H1 (cell line): ENCODE measurements around the gene IGLON5. TPM values are rescaled to one million over a fixed set of nuclear protein-coding genes. Genes with fewer than 3 reads are reported as not detected.

Experiments used
- CTCF ChIA-PET: fragments of 300-600 bp; sonication (Branson Sonifier 250); formaldehyde crosslinking; loops from one replicate; lab custom pipeline; 2021; ENCODE audit not compliant: partially characterized antibody; lab: Charles Lee
- POLR2A ChIA-PET: fragments of 300-600 bp; sonication (Branson Sonifier 250); formaldehyde crosslinking; loops from one replicate; lab custom pipeline; 2021; ENCODE audit warnings: inconsistent platforms; ENCODE audit not compliant: partially characterized antibody; lab: Charles Lee
- DNase-seq, 2 experiments: peaks; one replicate each; pipeline versions ENCODE4 v3.0.0 to v3.0.0-alpha.2; 2010 to 2022; ENCODE audit warnings: low spot score in 2 of 2, low read depth in 1 of 2, mixed read lengths in 1 of 2
- FAIRE-seq: peaks from 2 replicates; lab custom pipeline; 2011; peaks lifted over from hg19 to GRCh38; lab: Jason Lieb, UNC
- H2AFZ ChIP-seq: 2 replicates; pipeline ENCODE4 v1.8.1; 2012; ENCODE audit warnings: low read length, inconsistent platforms
- H2AK5ac ChIP-seq: 2 replicates; pipeline ENCODE4 v1.6.1; 2013; ENCODE audit warnings: low read depth, low read length
- H2BK120ac ChIP-seq: replicated peaks from 2 replicates; pipeline ENCODE3; 2013; ENCODE audit warnings: low read depth, low read length, inconsistent platforms
- H2BK12ac ChIP-seq: 2 replicates; pipeline ENCODE4 v1.6.1; 2013; ENCODE audit warnings: low read depth, low read length
- H2BK15ac ChIP-seq: 2 replicates; pipeline ENCODE4 v1.6.1; 2013; ENCODE audit warnings: low read length
- H2BK20ac ChIP-seq: 2 replicates; pipeline ENCODE4 v1.6.1; 2013; ENCODE audit warnings: low read length
- H2BK5ac ChIP-seq: 2 replicates; pipeline ENCODE4 v1.6.1; 2013; ENCODE audit warnings: low read depth, low read length
- H3K14ac ChIP-seq: 2 replicates; pipeline ENCODE4 v1.6.1; 2013; ENCODE audit warnings: inconsistent platforms; ENCODE audit not compliant: insufficient read length
- H3K18ac ChIP-seq: 2 replicates; pipeline ENCODE4 v1.6.1; 2013; ENCODE audit warnings: low read length; ENCODE audit errors: extremely low read depth
- H3K23ac ChIP-seq: 2 replicates; pipeline ENCODE4 v1.6.1; 2013; ENCODE audit warnings: inconsistent platforms; ENCODE audit not compliant: insufficient read length
- H3K23me2 ChIP-seq: 2 replicates; pipeline ENCODE4 v1.6.1; 2013; ENCODE audit warnings: low read depth, low read length
- H3K27ac ChIP-seq: 2 replicates; pipeline ENCODE4 v1.6.1; 2011; ENCODE audit warnings: low read depth, low read length, inconsistent platforms
- H3K27me3 ChIP-seq, 4 experiments: replicated peaks in 1 of 4; 1 replicate in 1 of 4; 2 replicates in 3 of 4; pipeline versions ENCODE4 v1.6.1 to v1.8.1; 2011 to 2013; ENCODE audit warnings: low read length in 3 of 4, mild to moderate bottlenecking in 3 of 4, inconsistent platforms in 2 of 4, mixed read lengths in 2 of 4, moderate library complexity in 1 of 4; ENCODE audit not compliant: control insufficient read depth in 3 of 4, insufficient read depth in 3 of 4; ENCODE audit errors: extremely low read depth in 1 of 4
- H3K36me3 ChIP-seq, 4 experiments: 2 replicates each; pipeline versions ENCODE4 v1.6.1 to v1.8.1; 2011 to 2013; ENCODE audit warnings: mild to moderate bottlenecking in 4 of 4, low read length in 3 of 4, moderate library complexity in 2 of 4, control low read depth in 1 of 4, inconsistent platforms in 1 of 4; ENCODE audit not compliant: insufficient read depth in 4 of 4, control insufficient read depth in 2 of 4
- H3K4ac ChIP-seq: replicated peaks from 2 replicates; pipeline ENCODE3; 2013; ENCODE audit warnings: low read length, low read depth, mixed read lengths, inconsistent platforms; ENCODE audit not compliant: insufficient read length
- H3K4me1 ChIP-seq, 4 experiments: replicated peaks in 1 of 4; 1 replicate in 1 of 4; 2 replicates in 3 of 4; pipeline versions ENCODE4 v1.6.1 to v1.8.1; 2011 to 2013; ENCODE audit warnings: low read length in 3 of 4, inconsistent platforms in 2 of 4, mixed read lengths in 1 of 4; ENCODE audit not compliant: insufficient read depth in 4 of 4, control insufficient read depth in 3 of 4
- H3K4me2 ChIP-seq, 2 experiments: 2 replicates each; pipeline versions ENCODE4 v1.6.1 to v1.8.1; 2011 to 2013; ENCODE audit warnings: low read depth in 2 of 2, low read length in 2 of 2, control low read depth in 1 of 2, inconsistent platforms in 1 of 2, mild to moderate bottlenecking in 1 of 2; ENCODE audit not compliant: insufficient read depth in 1 of 2
- H3K4me3 ChIP-seq, 4 experiments: fragments of 200-600, 300-600 bp in 1 of 4; sonication (generic), shearing (Covaris generic), sonication (Bioruptor Twin) in 1 of 4; 2 replicates each; pipeline versions ENCODE4 v1.5.1 to v1.8.1; 2011 to 2016; ENCODE audit warnings: low read length in 4 of 4, low read depth in 3 of 4, control low read depth in 2 of 4, inconsistent platforms in 2 of 4, mild to moderate bottlenecking in 2 of 4, mixed read lengths in 1 of 4, moderate library complexity in 1 of 4; ENCODE audit not compliant: insufficient read depth in 2 of 4; ENCODE audit errors: extremely low read depth in 1 of 4
- H3K56ac ChIP-seq: replicated peaks from 2 replicates; pipeline ENCODE3; 2013; ENCODE audit warnings: low read depth, mild to moderate bottlenecking, mixed read lengths, low read length, inconsistent platforms; ENCODE audit not compliant: insufficient read length
- H3K79me1 ChIP-seq: 2 replicates; pipeline ENCODE4 v1.6.1; 2013; ENCODE audit warnings: low read depth, low read length, control low read depth
- H3K79me2 ChIP-seq, 2 experiments: 2 replicates each; pipeline versions ENCODE4 v1.6.1 to v1.8.1; 2012 to 2013; ENCODE audit warnings: low read length in 2 of 2, mild to moderate bottlenecking in 2 of 2, inconsistent platforms in 1 of 2; ENCODE audit not compliant: insufficient read depth in 2 of 2, control insufficient read depth in 1 of 2
- H3K9ac ChIP-seq, 4 experiments: replicated peaks in 1 of 4; 1 replicate in 1 of 4; 2 replicates in 3 of 4; pipeline versions ENCODE4 v1.6.1 to v1.8.1; 2011 to 2013; ENCODE audit warnings: low read depth in 3 of 4, low read length in 3 of 4, control low read depth in 2 of 4, mild to moderate bottlenecking in 2 of 4, moderate library complexity in 2 of 4, inconsistent platforms in 1 of 4; ENCODE audit errors: extremely low read depth in 1 of 4
- H3K9me3 ChIP-seq, 2 experiments: 2 replicates each; pipeline versions ENCODE4 v1.6.1 to v1.8.1; 2012 to 2013; ENCODE audit warnings: mild to moderate bottlenecking in 2 of 2, moderate library complexity in 2 of 2, control low read depth in 1 of 2, inconsistent platforms in 1 of 2, low read depth in 1 of 2, low read length in 1 of 2, mixed read lengths in 1 of 2; ENCODE audit not compliant: insufficient read depth in 2 of 2
- H4K20me1 ChIP-seq, 2 experiments: replicated peaks in 1 of 2; 2 replicates each; pipeline versions ENCODE3 to v1.8.1; 2011 to 2013; ENCODE audit warnings: inconsistent platforms in 2 of 2, low read length in 2 of 2, mild to moderate bottlenecking in 1 of 2; ENCODE audit not compliant: insufficient read depth in 2 of 2, control insufficient read depth in 1 of 2
- H4K5ac ChIP-seq: 2 replicates; pipeline ENCODE4 v1.6.1; 2013; ENCODE audit warnings: low read length, low read depth, mixed read lengths, inconsistent platforms; ENCODE audit not compliant: insufficient read length
- H4K8ac ChIP-seq: 2 replicates; pipeline ENCODE4 v1.8.0; 2013; ENCODE audit warnings: mild to moderate bottlenecking, moderate library complexity, low read length, inconsistent platforms; ENCODE audit not compliant: insufficient read depth; ENCODE audit errors: extremely low read depth
- H4K91ac ChIP-seq: replicated peaks from 2 replicates; pipeline ENCODE3; 2013; ENCODE audit warnings: low read length, mixed read lengths, inconsistent platforms; ENCODE audit not compliant: insufficient read length
- CTCF ChIP-seq, 3 experiments: IDR thresholded peaks; 1 replicate in 2 of 3; 2 replicates in 1 of 3; pipeline versions ENCODE4 v1.5.1 to v1.6.1; 2011; ENCODE audit warnings: low read length in 3 of 3, mild to moderate bottlenecking in 3 of 3, inconsistent platforms in 2 of 3, low read depth in 1 of 3, moderate library complexity in 1 of 3; ENCODE audit not compliant: insufficient read depth in 1 of 3; ENCODE audit errors: control extremely low read depth in 1 of 3
- GTF2F1 ChIP-seq: IDR thresholded peaks from 2 replicates; pipeline ENCODE4 v1.6.1; 2012; ENCODE audit warnings: low read depth, low read length, improper control_type of control experiment, borderline replicate concordance
- KDM4A ChIP-seq: IDR thresholded peaks from one replicate; pipeline ENCODE4 v1.7.1; 2012; ENCODE audit warnings: low read depth, mild to moderate bottlenecking, moderate library complexity, low read length, inconsistent platforms; ENCODE audit not compliant: severe bottlenecking
- SAP30 ChIP-seq: fragments of 300-600 bp; sonication (generic); IDR thresholded peaks from 2 replicates; pipeline ENCODE4 v1.7.1; 2012; ENCODE audit warnings: low read length, moderate library complexity, mild to moderate bottlenecking, inconsistent platforms; ENCODE audit not compliant: insufficient read depth, insufficient replicate concordance
- SIN3A ChIP-seq, 2 experiments: IDR thresholded peaks in 1 of 2; conservative IDR thresholded peaks in 1 of 2; 2 replicates each; pipeline ENCODE4 v1.6.1; 2011 to 2012; ENCODE audit warnings: low read length in 2 of 2, improper control_type of control experiment in 1 of 2, low read depth in 1 of 2, mild to moderate bottlenecking in 1 of 2
- SP1 ChIP-seq: IDR thresholded peaks from 2 replicates; pipeline ENCODE4 v1.6.1; 2011; ENCODE audit warnings: low read depth, low read length
- SRF ChIP-seq: IDR thresholded peaks from 2 replicates; pipeline ENCODE4 v1.6.1; 2011; ENCODE audit warnings: mild to moderate bottlenecking, low read depth, low read length, moderate library complexity
- WGBS, 2 experiments: shearing (Covaris generic) in 1 of 2; methylation state at CpG; one replicate each; pipeline versions ENCODE4 v1.1.6 to v1.1.7; 2013 to 2015; ENCODE audit warnings: low lambda C conversion rate in 2 of 2, mixed read lengths in 2 of 2, inconsistent platforms in 1 of 2, low coverage in 1 of 2, missing lambda C conversion rate in 1 of 2; ENCODE audit not compliant: insufficient replicate concordance in 2 of 2, insufficient coverage in 1 of 2, insufficient read length in 1 of 2; ENCODE audit errors: extremely low coverage in 1 of 2, missing lambda C conversion rate in 1 of 2; 5-methylcytosine and 5-hydroxymethylcytosine counted together
- polyA plus RNA-seq, 7 experiments: library from polyadenylated mRNA; depleted of rRNA in 3 of 7; stranded (reverse) in 5 of 7; unstranded in 2 of 7; fragments of >200 nt in 5 of 7; fragments of 200-250 nt in 2 of 7; gene quantifications; 1 replicate in 5 of 7; 2 replicates in 1 of 7; 4 replicates in 1 of 7; pipeline versions ENCODE4 v1.2.1 to v1.2.3, GENCODE V29; 2011 to 2013; ENCODE audit warnings: missing spikeins in 2 of 7, mixed read lengths in 2 of 7
- total RNA-seq: library from RNA; stranded (reverse); fragmentation: NEBNext Ultra II Directional; extraction: Animal tissue kit (Norgen Biotek cat#: 25700); gene quantifications from 2 replicates; pipeline ENCODE4 v1.2.1, GENCODE V29; 2021

IGLON5 gene
- total and polyA plus RNA-seq, 2 of the 8 experiments (the other 6 are each of a cell fraction or from before 2014, with no cell fraction given): 31.8 to 34.6 TPM

- peaks cover 0 to 20% (median 16%) of the 10 kb centered on the region in 4 experiments; a peak in 6 of 7 replicates for H3K4me1 ChIP-seq
- H4K8ac ChIP-seq: no peak overlapping the region
- H2BK12ac ChIP-seq: no peak overlapping the region
- H3K4me3 ChIP-seq: peak overlapping the region; percentile 56 to 72 (median 66)
- peak overlapping the region; percentile 99 for H2AFZ ChIP-seq
- peak overlapping the region; percentile 13; the same call in 1 of the 2 replicates for H3K18ac ChIP-seq
- no peak overlapping the region for H2BK15ac ChIP-seq
- no peaks in the 10 kb centered on the region for H3K9me3 ChIP-seq
- H3K9ac ChIP-seq: peak overlapping the region in 3 of 4 experiments; percentile 30 to 49 (median 43); a peak in 2 of 7 replicates
- no peak overlapping the region for H3K23ac ChIP-seq
- FAIRE-seq: peak; percentile 45
- POLR2A ChIA-PET: interaction anchor here (0.6 to 3.9 kb wide), 10 partner anchors 11 to 56 kb away, joined by 3 to 19 read pairs (median 4); partner anchors contain the start of gene C19orf84
- TF ChIP-seq SRF (no peak), SAP30 (peak; percentile 32), GTF2F1 (no peak), CTCF (IDR thresholded peaks at IDR 0.05; ENCODE audit: control extremely low read depth in 1 of 3, insufficient read depth in 1 of 3, low read depth in 1 of 3, low read length in 3 of 3) (peak in 1 of 3 experiments; percentile 4; a peak in 1 of 4 replicates), KDM4A (peak; percentile 61), SP1 (0 out of 2 replicates have a peak, but pooled peaks have one; percentile 49), SIN3A (conservative IDR thresholded peaks at IDR 0.05 in 1 of 2, IDR thresholded peaks at IDR 0.05 in 1 of 2; ENCODE audit: low read depth in 1 of 2, low read length in 2 of 2) (0 out of 4 replicates have a peak, but pooled peaks of 1 of the 2 experiments have one; percentile 6)
- TF ChIP-seq, all 59 proteins: peak for 5
- Histone ChIP-seq H3K36me3 (no peaks in the 10 kb centered on the region), H4K5ac (no peak overlapping the region), H3K27ac (0 out of 2 replicates have a peak overlapping the region, but pooled peaks have one; percentile 41), H3K4ac (no peak overlapping the region), H3K14ac (no peak overlapping the region), H4K91ac (no peak overlapping the region), H2AK5ac (no peak overlapping the region), H2BK5ac (peak overlapping the region; percentile 79; the same call in 1 of the 2 replicates), H3K27me3 (peaks cover 0 to 18% (median 11%) of the 10 kb centered on the region in 4 experiments; a peak in 5 of 7 replicates), H3K79me1 (no peaks in the 10 kb centered on the region), H3K56ac (peak overlapping the region; percentile 74), H4K20me1 (no peaks in the 10 kb centered on the region), H2BK120ac (no peak overlapping the region), H3K23me2 (peaks cover 13% of the 10 kb centered on the region), H2BK20ac (no peak overlapping the region), H3K4me2 (peak overlapping the region; percentile 65 to 83), H3K79me2 (no peaks in the 10 kb centered on the region)
- WGBS, 2 experiments: 0% methylated on average over 10 of the region's 10 CpGs; no CpG with 5 or more reads in 1 of the 2 experiments
- CTCF ChIA-PET: interaction anchor here (0.6 to 4.9 kb wide), 12 partner anchors 17 to 645 kb away, joined by 3 to 42 read pairs (median 4); no protein-coding TSS in a partner anchor
- peak in 1 of 2 experiments; percentile 53 for DNase-seq
Observed at GRCh38 chr19:51339313-51339686, 27.9 kb downstream of the IGLON5 start.
